ENCODE data around the gene NDUFS6. TPM values are rescaled to one million over a fixed set of nuclear protein-coding genes. Genes with fewer than 3 reads are reported as not detected.
A peak's percentile ranks its signal among the peaks of the same experiment; 100 is the strongest.

NDUFS6 gene
- total RNA-seq, 1 experiment from 2014 or later, result 59.7 TPM

- Mint-ChIP-seq H3K4me1 (ENCODE audit: low read depth, unreplicated experiment) (no peaks in the 10 kb centered on the region), H3K27me3 (ENCODE audit: insufficient read depth, unreplicated experiment) (peaks cover 17% of the 10 kb centered on the region)
- H3K27me3 ChIP-seq (replicated peaks; ENCODE audit: control insufficient read depth, insufficient read depth, low read length), result no peaks in the 10 kb centered on the region; the same call in 1 of the 2 replicates
These were observed 32.8 kb upstream of the NDUFS6 start for GRCh38 chr5:1768283-1769000.

GRCh38 chr5:1769017-1769640, 32.1 kb upstream of the NDUFS6 start:
- Mint-ChIP-seq H3K4me3 (ENCODE audit: unreplicated experiment) (no peak overlapping the region), H3K9me3 (ENCODE audit: unreplicated experiment) (no peaks in the 10 kb centered on the region), H3K36me3 (ENCODE audit: insufficient read depth, unreplicated experiment) (no peaks in the 10 kb centered on the region), H3K27me3 (ENCODE audit: insufficient read depth, unreplicated experiment) (peaks cover 15% of the 10 kb centered on the region), H3K4me1 (ENCODE audit: low read depth, unreplicated experiment) (no peaks in the 10 kb centered on the region), H3K27ac (ENCODE audit: unreplicated experiment) (no peak overlapping the region)
- TF ChIP-seq CTCF (IDR thresholded peaks at IDR 0.05; ENCODE audit: insufficient read depth in 1 of 2, low read depth in 1 of 2, low read length in 1 of 2, severe bottlenecking in 1 of 2, unreplicated experiment in 1 of 2), result no peak
- intact Hi-C loops (cut with micrococcal nuclease; ENCODE audit: unreplicated experiment), result loop anchor here (10.0 kb wide), 1 partner anchor 246 kb away; no protein-coding TSS in a partner anchor
- Histone ChIP-seq H3K27me3 (replicated peaks; ENCODE audit: control insufficient read depth, insufficient read depth, low read length) (no peaks in the 10 kb centered on the region; the same call in 1 of the 2 replicates), H3K4me3 (ENCODE audit: low read depth, low read length) (no peak overlapping the region), H3K9me3 (no peaks in the 10 kb centered on the region), H3K4me1 (no peaks in the 10 kb centered on the region), H3K36me3 (ENCODE audit: control insufficient read depth, insufficient read depth, low read length) (no peaks in the 10 kb centered on the region)
- ChIA-PET CTCF (no interaction called here), POLR2A (no interaction called here)
- BruUV-seq (replicated peaks), result no TSS peak
- peak in 1 of 2 experiments; percentile 21 for DNase-seq

More at GRCh38 chr5:1768283-1769000, 32.8 kb upstream of the NDUFS6 start:
- CTCF ChIA-PET, result no interaction called here
- TF ChIP-seq CTCF (IDR thresholded peaks at IDR 0.05; ENCODE audit: insufficient read depth in 1 of 2, low read depth in 1 of 2, low read length in 1 of 2, severe bottlenecking in 1 of 2, unreplicated experiment in 1 of 2), result no peak
- Histone ChIP-seq H3K9me3 (no peaks in the 10 kb centered on the region), H3K4me1 (no peaks in the 10 kb centered on the region), H3K4me3 (ENCODE audit: low read depth, low read length) (no peak overlapping the region), H3K36me3 (ENCODE audit: control insufficient read depth, insufficient read depth, low read length) (no peaks in the 10 kb centered on the region)
- Mint-ChIP-seq H3K9me3 (ENCODE audit: unreplicated experiment) (no peaks in the 10 kb centered on the region), H3K27ac (ENCODE audit: unreplicated experiment) (no peak overlapping the region), H3K36me3 (ENCODE audit: insufficient read depth, unreplicated experiment) (no peaks in the 10 kb centered on the region), H3K4me3 (ENCODE audit: unreplicated experiment) (no peak overlapping the region)
- POLR2A ChIA-PET, result no interaction called here
- DNase-seq, result no peak
- no TSS peak for BruUV-seq (replicated peaks)
- intact Hi-C loops (cut with micrococcal nuclease; ENCODE audit: unreplicated experiment), result loop anchor here (10.0 kb wide), 1 partner anchor 246 kb away; no protein-coding TSS in a partner anchor

- POLR2A ChIA-PET, result no interaction called here
- H3K36me3 Mint-ChIP-seq (ENCODE audit: insufficient read depth, unreplicated experiment), result no peaks in the 10 kb centered on the region
- CTCF ChIA-PET, result no interaction called here
These were observed 31.3 kb upstream of the NDUFS6 start for GRCh38 chr5:1769752-1770442.

More at GRCh38 chr5:1769752-1770442, 31.3 kb upstream of the NDUFS6 start:
- H3K27me3 Mint-ChIP-seq (ENCODE audit: insufficient read depth, unreplicated experiment), result peaks cover 12% of the 10 kb centered on the region
- no peak for TF ChIP-seq CTCF (IDR thresholded peaks at IDR 0.05; ENCODE audit: insufficient read depth in 1 of 2, low read depth in 1 of 2, low read length in 1 of 2, severe bottlenecking in 1 of 2, unreplicated experiment in 1 of 2)
- H3K4me1 ChIP-seq, result no peaks in the 10 kb centered on the region
- H3K9me3 ChIP-seq, result no peaks in the 10 kb centered on the region
- no peaks in the 10 kb centered on the region; the same call in 1 of the 2 replicates for H3K27me3 ChIP-seq (replicated peaks; ENCODE audit: control insufficient read depth, insufficient read depth, low read length)
- H3K4me3 Mint-ChIP-seq (ENCODE audit: unreplicated experiment), result no peak overlapping the region
- H3K9me3 Mint-ChIP-seq (ENCODE audit: unreplicated experiment), result no peaks in the 10 kb centered on the region
- H3K36me3 ChIP-seq (ENCODE audit: control insufficient read depth, insufficient read depth, low read length), result no peaks in the 10 kb centered on the region
- H3K4me1 Mint-ChIP-seq (ENCODE audit: low read depth, unreplicated experiment), result no peaks in the 10 kb centered on the region
- DNase-seq, result no peak
- intact Hi-C loops (cut with micrococcal nuclease; ENCODE audit: unreplicated experiment), result loop anchor here (10.0 kb wide), 1 partner anchor 245 kb away; no protein-coding TSS in a partner anchor
- BruUV-seq (replicated peaks), result no TSS peak
- no peak overlapping the region for H3K4me3 ChIP-seq (ENCODE audit: low read depth, low read length)
- no peak overlapping the region for H3K27ac Mint-ChIP-seq (ENCODE audit: unreplicated experiment)

Data from Caco-2 (cell line).